Stimulated activated memory B cell treated with anti-CD40 and anti-IgM and Interleukin-4, amounts not matched to agents 10 μg/mL and 1 μg/mL and 100 μg/mL, for 72 hours (primary cell): ENCODE data around the gene FHOD3.

Experiments used
- ATAC-seq: fragments of 150-1000 bp; cut with Tn5 transposase; 2 replicates; pipeline ENCODE4 v1.10.0; 2021
- H3K27ac Mint-ChIP-seq: one replicate; pipeline ENCODE4 v1.8.0; 2022; ENCODE audit warnings: mild to moderate bottlenecking, mixed read lengths
- H3K27me3 Mint-ChIP-seq: one replicate; pipeline ENCODE4 v1.8.0; 2022; ENCODE audit warnings: mixed read lengths
- H3K36me3 Mint-ChIP-seq: one replicate; pipeline ENCODE4 v1.8.0; 2022; ENCODE audit warnings: mixed read lengths
- H3K4me1 Mint-ChIP-seq: one replicate; pipeline ENCODE4 v1.8.0; 2022; ENCODE audit warnings: mixed read lengths
- H3K4me3 Mint-ChIP-seq: one replicate; pipeline ENCODE4 v1.8.0; 2022; ENCODE audit warnings: mild to moderate bottlenecking, moderate library complexity, mixed read lengths
- H3K9me3 Mint-ChIP-seq: one replicate; pipeline ENCODE4 v1.8.0; 2022; ENCODE audit warnings: mixed read lengths

FHOD3 gene

DNA sequence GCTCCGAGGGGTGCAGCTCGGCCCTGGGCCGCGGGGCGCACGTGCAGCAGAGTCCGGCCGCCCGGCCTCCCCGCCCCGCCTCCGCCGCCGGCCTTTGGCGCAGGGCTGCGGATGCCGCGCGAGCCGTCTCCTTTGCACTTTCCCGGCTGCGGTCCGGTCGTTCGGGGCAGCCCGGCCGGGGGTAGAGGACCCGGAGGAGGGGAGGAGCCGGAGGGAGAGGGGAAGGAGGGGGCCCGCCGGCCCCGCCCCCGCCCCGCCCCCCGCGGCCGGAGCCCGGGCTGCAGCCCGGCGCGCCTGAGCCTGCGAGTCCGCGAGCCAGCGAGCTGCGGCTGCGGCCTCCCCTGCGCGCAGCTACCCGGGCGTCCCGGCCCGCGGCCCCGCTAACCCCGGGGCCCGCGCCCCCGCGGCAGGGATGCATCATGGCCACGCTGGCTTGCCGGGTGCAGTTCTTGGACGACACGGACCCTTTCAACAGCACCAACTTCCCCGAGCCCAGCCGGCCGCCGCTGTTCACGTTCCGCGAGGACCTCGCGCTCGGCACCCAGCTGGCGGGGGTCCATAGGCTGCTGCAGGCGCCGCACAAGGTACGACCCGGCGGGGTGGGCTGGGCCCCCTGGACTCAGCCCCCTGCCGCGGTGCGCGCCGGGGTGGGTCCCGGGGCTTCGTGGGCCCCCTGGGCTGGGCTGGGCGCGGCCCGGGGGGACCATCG lies at the start of gene FHOD3:
Gene FHOD3 (plus strand): TSS at position 297 of the 709 bp plus-strand sequence. CDS start 123 bp downstream, at position 420.
- no peaks in the 10 kb centered on the region for H3K9me3 Mint-ChIP-seq
- H3K36me3 Mint-ChIP-seq, result no peaks in the 10 kb centered on the region
- no peaks in the 10 kb centered on the region for H3K4me1 Mint-ChIP-seq
- no peak within 1 kb of the TSS for H3K27ac Mint-ChIP-seq
- peaks cover 21% of the 10 kb centered on the region for H3K27me3 Mint-ChIP-seq
- peak; percentile 68 for ATAC-seq
- H3K4me3 Mint-ChIP-seq, result peak within 1 kb of the TSS; percentile 70

DNA sequence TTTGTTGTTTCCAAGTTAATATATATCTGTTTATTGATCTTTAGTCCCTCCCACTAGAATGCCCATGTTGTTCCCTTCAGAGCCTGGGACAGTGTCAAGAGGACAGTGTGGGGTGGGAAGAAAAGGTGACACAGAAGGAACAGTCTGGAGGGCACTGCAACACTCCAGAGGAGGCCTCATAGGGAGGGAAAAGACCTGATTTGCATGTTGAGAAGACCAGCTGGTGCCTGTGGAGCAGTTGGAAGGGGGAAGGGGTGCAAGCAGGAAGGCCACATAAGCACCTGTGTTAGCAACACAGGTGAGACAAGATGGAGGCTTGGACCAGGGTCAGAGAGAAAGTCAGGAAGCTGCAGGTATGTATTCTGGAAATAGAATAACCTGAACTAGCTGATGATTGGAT lies 48.1 kb upstream of the FHOD3 start:
- H3K36me3 Mint-ChIP-seq, result peaks cover 5% of the 10 kb centered on the region
- H3K4me1 Mint-ChIP-seq, result peaks cover 8% of the 10 kb centered on the region
- no peak for ATAC-seq
- H3K27ac Mint-ChIP-seq, result no peak overlapping the region
- H3K4me3 Mint-ChIP-seq, result no peak overlapping the region
- peaks cover 63% of the 10 kb centered on the region for H3K27me3 Mint-ChIP-seq
- H3K9me3 Mint-ChIP-seq, result peaks cover 17% of the 10 kb centered on the region

DNA sequence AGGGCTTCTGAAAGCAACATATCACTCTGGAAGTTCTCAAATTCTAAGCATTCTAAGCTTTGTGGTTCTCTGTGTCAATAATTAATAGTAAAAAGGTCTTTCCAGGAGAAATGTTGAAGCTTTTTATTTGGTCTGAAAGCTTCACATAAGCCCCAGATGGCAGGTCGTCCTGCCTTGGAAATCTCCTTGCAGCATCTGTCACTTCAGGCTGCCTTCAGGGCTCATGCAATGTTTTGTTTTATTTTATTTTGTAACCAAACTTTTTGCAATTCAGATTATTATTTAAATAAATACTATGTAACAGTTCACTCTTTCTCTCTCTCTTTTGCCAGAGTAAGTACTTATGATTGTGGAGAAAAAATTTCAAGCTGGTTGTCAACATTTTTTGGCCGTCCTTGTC lies 46.7 kb upstream of the FHOD3 start:
- Mint-ChIP-seq H3K27ac (no peak overlapping the region), H3K9me3 (peaks cover 12% of the 10 kb centered on the region)

DNA sequence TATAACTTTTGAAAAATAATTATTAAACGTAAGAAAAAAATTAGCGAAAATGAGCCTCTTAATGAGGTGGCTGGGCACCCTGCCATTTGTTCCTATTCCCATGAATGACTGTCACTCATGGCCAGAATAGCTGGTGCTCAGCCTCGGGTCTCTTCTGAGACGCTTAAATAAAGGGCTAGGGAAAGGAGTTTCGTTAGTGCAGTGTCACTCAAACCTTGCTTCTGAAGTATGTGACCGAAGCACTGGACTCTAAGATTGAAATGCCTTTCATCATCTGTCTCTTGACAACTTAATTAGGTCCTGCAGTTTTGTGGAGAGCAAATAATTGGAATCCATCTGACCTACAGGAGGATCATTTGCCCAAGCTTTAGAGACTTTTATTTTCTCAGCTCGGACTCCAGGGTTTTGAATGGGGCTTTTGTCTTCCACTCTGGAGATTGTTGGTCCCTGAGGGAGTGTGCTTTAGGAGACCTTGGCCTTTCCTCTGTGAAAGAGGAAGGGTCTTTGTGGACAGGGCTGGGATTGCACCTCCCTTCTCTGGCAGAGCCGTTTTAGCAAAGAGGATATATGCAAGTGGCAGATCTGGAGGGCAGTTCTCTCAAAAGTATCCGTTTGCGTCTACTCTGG lies 42.3 kb upstream of the FHOD3 start:
- no peaks in the 10 kb centered on the region for H3K9me3 Mint-ChIP-seq
- H3K36me3 Mint-ChIP-seq, result no peaks in the 10 kb centered on the region
- peaks cover 23% of the 10 kb centered on the region for H3K27me3 Mint-ChIP-seq
- no peak overlapping the region for H3K4me3 Mint-ChIP-seq
- H3K4me1 Mint-ChIP-seq, result no peaks in the 10 kb centered on the region
- no peak for ATAC-seq
- no peak overlapping the region for H3K27ac Mint-ChIP-seq

More for the DNA sequence above, 46.7 kb upstream of the FHOD3 start:
- peaks cover 49% of the 10 kb centered on the region for H3K27me3 Mint-ChIP-seq
- no peak for ATAC-seq
- H3K4me3 Mint-ChIP-seq, result no peak overlapping the region
- peaks cover 5% of the 10 kb centered on the region for H3K36me3 Mint-ChIP-seq
- H3K4me1 Mint-ChIP-seq, result peaks cover 8% of the 10 kb centered on the region

DNA sequence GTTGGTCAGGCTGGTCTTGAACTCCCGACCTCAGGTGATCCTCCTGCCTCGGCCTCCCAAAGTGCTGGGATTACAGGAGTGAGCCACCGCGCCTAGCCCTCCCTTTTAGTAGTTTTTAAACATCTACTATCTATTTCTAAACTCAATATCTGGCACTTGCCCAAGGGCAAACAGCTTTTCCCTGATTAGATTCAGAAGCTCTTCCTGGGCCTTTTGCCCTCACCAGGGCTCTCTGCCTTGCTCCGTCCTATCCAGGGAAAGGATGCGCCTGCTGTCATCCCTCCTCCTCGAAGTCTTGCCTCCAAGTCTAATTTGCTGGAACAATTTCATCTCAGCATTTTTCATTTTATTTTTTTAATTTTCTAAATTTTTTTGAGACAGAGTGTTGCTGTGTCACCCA lies 41.4 kb upstream of the FHOD3 start:
- H3K4me3 Mint-ChIP-seq, result no peak overlapping the region
- H3K27me3 Mint-ChIP-seq, result peaks cover 23% of the 10 kb centered on the region
- no peaks in the 10 kb centered on the region for H3K4me1 Mint-ChIP-seq
- no peaks in the 10 kb centered on the region for H3K36me3 Mint-ChIP-seq
- H3K9me3 Mint-ChIP-seq, result no peaks in the 10 kb centered on the region
- ATAC-seq, result no peak
- no peak overlapping the region for H3K27ac Mint-ChIP-seq

DNA sequence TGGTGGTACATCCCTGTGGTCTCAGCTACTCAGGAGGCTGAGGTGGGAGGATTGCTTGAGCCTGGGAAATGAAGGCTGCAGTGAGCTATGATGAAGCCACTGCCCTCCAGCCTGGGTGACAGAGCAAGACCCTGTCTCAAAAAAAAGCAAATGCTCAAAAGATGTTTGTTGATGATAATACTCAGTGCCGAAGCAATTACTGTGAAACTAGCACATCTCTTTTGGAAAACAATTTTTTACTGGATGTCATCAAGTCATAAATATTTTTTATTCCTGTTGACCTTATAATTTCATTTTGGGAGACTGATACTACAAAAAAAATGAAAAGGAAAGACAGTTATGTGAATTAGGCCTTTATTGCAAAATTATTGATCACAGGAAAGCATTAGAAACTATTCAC lies 34.5 kb upstream of the FHOD3 start:
- peaks cover 27% of the 10 kb centered on the region for H3K27me3 Mint-ChIP-seq
- no peak overlapping the region for H3K27ac Mint-ChIP-seq
- no peaks in the 10 kb centered on the region for H3K4me1 Mint-ChIP-seq
- H3K36me3 Mint-ChIP-seq, result no peaks in the 10 kb centered on the region
- no peaks in the 10 kb centered on the region for H3K9me3 Mint-ChIP-seq
- ATAC-seq, result no peak
- H3K4me3 Mint-ChIP-seq, result no peak overlapping the region

DNA sequence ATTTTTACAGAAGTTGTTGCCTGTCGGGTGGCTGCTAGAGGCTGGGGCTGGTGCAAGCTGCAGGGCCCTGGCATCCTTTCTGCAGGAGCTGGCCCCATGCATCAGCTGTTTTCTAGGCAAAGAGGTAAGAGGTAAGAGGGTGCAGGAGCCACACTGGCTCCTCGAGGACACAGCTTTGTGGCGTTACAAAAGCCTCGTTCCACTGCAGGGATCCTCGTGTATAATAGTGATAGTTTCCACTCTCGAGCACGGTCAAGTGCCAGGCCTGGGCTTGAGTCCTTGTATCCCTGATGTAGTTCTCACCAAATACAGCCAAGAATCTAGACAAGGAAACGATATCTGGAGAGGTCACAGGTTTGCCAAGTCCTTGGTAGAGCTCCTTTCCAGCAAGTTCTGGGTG lies 33.2 kb upstream of the FHOD3 start:
- H3K36me3 Mint-ChIP-seq, result no peaks in the 10 kb centered on the region
- no peak for ATAC-seq
- no peak overlapping the region for H3K4me3 Mint-ChIP-seq
- H3K27me3 Mint-ChIP-seq, result peaks cover 26% of the 10 kb centered on the region
- no peaks in the 10 kb centered on the region for H3K4me1 Mint-ChIP-seq
- no peaks in the 10 kb centered on the region for H3K9me3 Mint-ChIP-seq
- no peak overlapping the region for H3K27ac Mint-ChIP-seq

DNA sequence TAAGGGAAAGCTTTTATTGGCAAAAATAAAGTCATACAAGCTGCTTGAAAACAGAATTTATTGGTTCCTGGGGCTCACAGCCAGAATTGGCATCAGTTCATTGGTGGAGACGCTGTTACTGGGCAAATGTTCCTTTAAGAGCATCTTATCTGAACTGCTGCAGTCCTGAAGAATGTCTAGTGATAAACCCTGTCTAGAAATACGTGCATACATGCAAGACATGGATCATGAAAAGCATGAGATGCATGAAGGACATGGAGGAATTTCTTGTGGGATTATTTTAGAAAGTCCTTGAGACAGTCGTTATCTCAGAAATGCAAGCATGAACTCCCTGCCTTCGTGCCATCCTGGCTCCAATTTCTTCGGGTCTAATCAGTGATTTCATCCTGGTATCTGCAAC lies 32.5 kb upstream of the FHOD3 start:
- no peak for ATAC-seq
- peaks cover 19% of the 10 kb centered on the region for H3K27me3 Mint-ChIP-seq
- no peaks in the 10 kb centered on the region for H3K4me1 Mint-ChIP-seq
- no peak overlapping the region for H3K27ac Mint-ChIP-seq
- no peaks in the 10 kb centered on the region for H3K36me3 Mint-ChIP-seq
- no peaks in the 10 kb centered on the region for H3K9me3 Mint-ChIP-seq
- no peak overlapping the region for H3K4me3 Mint-ChIP-seq

DNA sequence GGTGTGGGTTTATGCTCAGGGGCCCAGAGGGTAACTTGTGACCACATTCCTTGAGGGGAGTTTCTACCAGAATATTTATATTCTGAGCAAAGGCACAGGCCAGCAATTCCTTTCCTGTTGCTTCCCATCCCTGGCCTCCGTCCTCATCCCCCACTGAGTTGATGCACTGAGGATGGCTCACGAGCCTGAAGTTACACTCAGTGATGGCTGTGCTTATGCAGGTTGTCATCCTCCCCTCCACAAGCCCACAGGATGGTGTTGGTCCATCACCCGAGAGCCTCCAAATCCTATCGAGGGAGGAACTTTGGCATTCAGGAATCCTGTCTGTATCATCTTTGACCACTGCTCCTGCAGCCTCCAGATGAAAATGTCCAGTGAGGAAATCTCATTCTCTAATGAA lies 28.4 kb upstream of the FHOD3 start:
- ATAC-seq, result no peak
- Mint-ChIP-seq H3K4me3 (no peak overlapping the region), H3K9me3 (no peaks in the 10 kb centered on the region), H3K27ac (no peak overlapping the region), H3K36me3 (no peaks in the 10 kb centered on the region), H3K27me3 (peaks cover 18% of the 10 kb centered on the region), H3K4me1 (no peaks in the 10 kb centered on the region)

DNA sequence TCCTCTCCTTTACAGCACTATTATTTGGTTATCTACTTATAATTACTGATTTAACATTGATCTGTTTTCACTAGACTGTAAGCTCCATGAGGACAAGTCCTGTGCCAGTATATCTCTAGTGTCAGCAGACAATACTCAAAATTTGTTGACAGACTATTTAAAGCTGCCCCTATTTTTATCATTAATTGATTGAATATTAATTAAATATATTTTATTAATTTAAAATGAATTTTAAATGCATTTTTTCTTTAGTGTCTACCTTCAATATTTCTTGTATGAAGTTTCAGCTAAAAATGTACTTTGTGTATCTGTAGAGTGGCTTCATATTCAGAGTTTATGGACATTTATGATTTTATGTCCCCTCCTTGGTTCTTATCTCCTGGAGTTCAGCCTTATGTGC lies 26.4 kb upstream of the FHOD3 start:
- H3K4me1 Mint-ChIP-seq, result no peaks in the 10 kb centered on the region

DNA sequence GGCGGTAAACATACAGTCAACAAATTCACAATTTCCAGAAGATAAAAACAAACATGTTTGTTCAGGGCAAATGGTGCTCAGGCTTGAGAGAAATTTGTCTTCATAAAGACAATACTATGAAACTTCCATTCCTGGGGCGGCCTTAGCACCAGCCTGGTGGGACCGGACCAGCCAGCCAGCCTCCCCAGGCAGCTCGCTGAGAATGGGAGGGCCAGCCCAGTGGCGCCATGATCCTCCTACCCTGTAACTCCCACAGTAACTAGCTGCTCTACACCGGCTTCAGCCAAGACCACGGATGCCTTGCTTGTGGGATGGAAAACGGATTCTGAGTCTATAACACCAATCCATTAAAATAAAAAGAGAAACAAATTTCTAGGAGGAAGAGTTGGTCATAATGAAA lies 24.2 kb upstream of the FHOD3 start:
- no peaks in the 10 kb centered on the region for H3K4me1 Mint-ChIP-seq
- no peaks in the 10 kb centered on the region for H3K36me3 Mint-ChIP-seq
- H3K27ac Mint-ChIP-seq, result no peak overlapping the region
- no peak for ATAC-seq
- peaks cover 18% of the 10 kb centered on the region for H3K27me3 Mint-ChIP-seq
- H3K9me3 Mint-ChIP-seq, result no peaks in the 10 kb centered on the region
- no peak overlapping the region for H3K4me3 Mint-ChIP-seq

More for the DNA sequence above, 26.4 kb upstream of the FHOD3 start:
- no peak for ATAC-seq
- Mint-ChIP-seq H3K9me3 (no peaks in the 10 kb centered on the region), H3K27ac (no peak overlapping the region), H3K4me3 (no peak overlapping the region), H3K27me3 (peaks cover 19% of the 10 kb centered on the region), H3K36me3 (no peaks in the 10 kb centered on the region)

DNA sequence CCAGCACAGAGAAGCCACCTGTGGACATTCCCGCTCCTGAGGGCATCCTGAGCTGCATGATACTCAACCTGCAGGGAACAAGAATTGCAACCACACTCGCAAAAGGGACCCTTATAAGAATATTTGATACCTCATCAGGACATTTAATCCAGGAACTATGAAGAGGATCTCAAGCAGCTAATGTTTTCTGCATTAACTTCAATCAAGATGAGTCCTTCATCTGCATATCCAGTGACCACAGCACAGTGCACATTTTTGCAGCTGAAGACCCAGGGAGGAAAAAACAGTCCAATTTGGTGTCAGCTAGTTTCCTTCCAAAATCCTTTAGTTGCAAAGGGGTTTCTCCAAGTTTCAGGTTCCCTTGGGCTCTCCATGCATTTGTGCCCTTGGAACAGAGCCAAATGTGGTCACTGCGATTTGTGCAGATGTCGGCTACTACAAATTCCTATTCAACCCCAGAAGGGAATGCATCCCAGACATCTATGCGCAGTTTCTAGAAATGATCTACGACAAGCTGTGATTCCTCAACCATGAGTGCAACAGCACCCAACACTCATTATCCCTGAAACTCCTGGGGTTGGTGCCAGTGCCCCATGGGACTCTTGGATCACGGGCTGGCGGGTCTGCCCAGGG lies 23.3 kb upstream of the FHOD3 start:
- no peaks in the 10 kb centered on the region for H3K9me3 Mint-ChIP-seq
- H3K36me3 Mint-ChIP-seq, result no peaks in the 10 kb centered on the region
- H3K27ac Mint-ChIP-seq, result no peak overlapping the region
- peaks cover 18% of the 10 kb centered on the region for H3K27me3 Mint-ChIP-seq
- H3K4me1 Mint-ChIP-seq, result no peaks in the 10 kb centered on the region
- H3K4me3 Mint-ChIP-seq, result no peak overlapping the region
- no peak for ATAC-seq

DNA sequence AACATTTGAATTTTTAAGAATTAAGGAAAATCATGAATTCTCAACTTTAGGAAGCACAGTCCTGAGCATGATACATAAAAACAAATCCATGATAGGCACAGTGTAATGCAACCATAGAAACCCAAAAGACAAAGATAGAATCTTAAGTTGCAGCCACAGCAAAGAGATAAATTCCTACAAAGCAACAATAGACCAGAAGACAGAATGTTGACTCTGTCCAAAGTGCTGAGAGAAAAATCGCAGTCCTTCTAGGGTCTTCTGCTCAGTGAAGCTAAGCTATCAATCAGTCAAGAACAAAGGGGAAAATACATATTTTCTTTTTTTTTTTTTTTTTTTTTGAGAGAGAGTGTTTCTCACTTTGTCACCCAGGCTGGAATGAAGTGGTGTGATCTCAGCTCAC lies 22.0 kb upstream of the FHOD3 start:
- no peaks in the 10 kb centered on the region for H3K4me1 Mint-ChIP-seq
- H3K27me3 Mint-ChIP-seq, result peaks cover 27% of the 10 kb centered on the region
- no peak overlapping the region for H3K27ac Mint-ChIP-seq
- H3K36me3 Mint-ChIP-seq, result no peaks in the 10 kb centered on the region
- ATAC-seq, result no peak
- H3K9me3 Mint-ChIP-seq, result no peaks in the 10 kb centered on the region
- H3K4me3 Mint-ChIP-seq, result no peak overlapping the region

DNA sequence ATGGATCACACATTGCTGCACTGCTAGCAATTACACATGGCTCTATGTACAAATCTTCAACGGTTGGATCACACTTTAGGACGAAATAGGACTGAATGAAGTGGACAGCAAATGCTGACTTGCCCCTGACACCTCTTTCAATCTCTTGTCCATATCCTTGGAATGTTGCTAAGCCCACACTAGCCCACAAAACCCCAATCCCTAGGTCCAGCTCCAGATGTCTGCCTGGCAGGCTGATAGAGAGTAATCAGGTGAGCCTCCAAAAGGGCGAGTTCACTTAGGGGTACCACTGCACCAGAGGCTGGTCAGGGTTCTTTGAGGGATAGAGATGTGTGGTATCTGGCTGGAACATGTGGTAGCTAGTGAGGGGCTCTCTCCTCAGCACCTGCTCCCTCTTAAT lies 18.5 kb upstream of the FHOD3 start:
- Mint-ChIP-seq H3K4me1 (no peaks in the 10 kb centered on the region), H3K36me3 (no peaks in the 10 kb centered on the region), H3K27me3 (peaks cover 36% of the 10 kb centered on the region), H3K9me3 (no peaks in the 10 kb centered on the region), H3K27ac (no peak overlapping the region), H3K4me3 (no peak overlapping the region)
- peak; percentile 48 for ATAC-seq

DNA sequence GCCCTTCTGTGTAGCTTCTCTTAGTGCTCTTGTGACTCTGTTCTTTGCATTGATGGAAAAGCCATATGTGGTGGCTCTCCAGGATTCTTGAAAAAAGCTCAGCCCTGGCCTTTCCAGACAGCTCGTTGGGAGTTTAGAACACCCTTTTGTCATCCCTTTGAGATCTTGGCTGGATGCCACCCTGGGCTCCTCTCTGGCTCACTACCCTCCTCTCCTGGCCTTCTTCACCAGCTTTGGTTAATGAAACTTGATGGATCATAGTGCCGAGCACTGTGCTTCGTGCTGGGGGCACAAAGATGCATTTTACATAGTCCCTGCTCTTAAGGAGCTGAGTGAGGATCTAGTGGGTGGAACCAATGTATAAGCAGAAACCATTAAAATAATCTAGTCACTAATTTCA lies 15.6 kb upstream of the FHOD3 start:
- H3K4me1 Mint-ChIP-seq, result peaks cover 6% of the 10 kb centered on the region
- no peaks in the 10 kb centered on the region for H3K36me3 Mint-ChIP-seq
- H3K27ac Mint-ChIP-seq, result no peak overlapping the region
- no peak for ATAC-seq
- no peaks in the 10 kb centered on the region for H3K9me3 Mint-ChIP-seq
- H3K27me3 Mint-ChIP-seq, result peaks cover 48% of the 10 kb centered on the region
- H3K4me3 Mint-ChIP-seq, result no peak overlapping the region

DNA sequence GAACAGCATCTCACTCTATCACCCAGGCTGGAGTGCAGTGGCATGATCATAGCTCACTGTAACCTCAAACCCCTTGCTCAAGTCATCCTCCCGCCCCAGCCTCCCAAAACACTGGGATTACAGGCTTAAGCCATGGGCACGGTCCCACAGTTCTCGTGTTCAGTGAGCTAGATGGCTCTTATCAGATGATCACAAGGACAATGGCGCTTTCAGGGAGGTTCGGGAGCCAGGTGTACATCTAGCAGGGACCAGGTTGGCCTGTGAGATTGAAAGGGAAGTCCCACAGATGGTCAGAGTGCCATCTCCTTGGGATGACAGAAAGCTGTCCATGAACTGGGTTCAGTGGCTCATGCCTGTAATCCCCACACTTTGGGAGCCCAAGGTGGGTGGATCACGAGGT lies 14.1 kb upstream of the FHOD3 start:
- Mint-ChIP-seq H3K9me3 (peaks cover 3% of the 10 kb centered on the region), H3K36me3 (peaks cover 2% of the 10 kb centered on the region), H3K27ac (no peak overlapping the region), H3K4me1 (peaks cover 6% of the 10 kb centered on the region), H3K4me3 (no peak overlapping the region), H3K27me3 (peaks cover 63% of the 10 kb centered on the region)
- no peak for ATAC-seq
